Fibroblast of skin of right biceps (primary cell): ENCODE measurements around the gene IL22RA2.

ENCODE experiments used
- DNase-seq: peaks from one replicate; pipeline ENCODE4 v3.0.0-alpha.2; 2013

IL22RA2 gene

DNA sequence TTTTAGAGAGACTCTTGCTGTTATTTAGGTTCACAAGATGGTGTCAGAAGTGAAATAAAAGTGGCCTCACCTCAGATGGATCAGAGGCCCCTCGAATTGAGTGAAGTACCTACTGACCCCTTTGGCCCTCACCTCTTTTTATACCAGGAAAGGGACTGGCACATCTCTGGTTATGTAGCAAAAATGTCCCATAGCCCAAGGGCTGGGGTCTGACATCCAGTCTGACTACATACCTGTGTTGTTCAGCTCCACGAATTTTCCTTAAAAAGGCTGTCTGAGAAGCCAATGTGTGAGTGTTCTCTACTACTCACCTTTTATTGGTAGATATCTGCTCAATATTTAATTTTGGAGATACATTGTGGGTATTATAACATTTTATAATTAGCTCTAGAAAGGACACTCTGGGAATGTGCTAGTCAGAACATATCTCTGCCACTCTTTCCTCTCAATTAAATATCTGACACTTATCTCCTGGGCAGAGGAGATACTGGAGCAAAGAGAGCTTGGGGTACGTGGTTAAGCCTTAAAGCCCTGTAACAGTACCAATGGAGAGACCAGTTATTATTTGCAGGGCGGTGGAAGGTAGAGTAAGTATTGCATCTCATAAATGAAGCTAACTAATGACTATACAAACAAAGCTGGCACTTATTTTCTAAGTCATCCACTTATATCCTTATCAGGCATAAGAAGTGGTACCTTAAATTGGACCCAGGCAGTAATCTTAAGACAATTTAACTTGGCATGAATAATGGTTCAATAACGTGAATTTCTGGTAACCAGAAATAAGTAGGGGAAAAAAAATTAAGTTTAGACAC is 20.0 kb upstream of the IL22RA2 start:
- DNase-seq: no peak

GRCh38 chr6:137192821-137193220 is 19.4 kb upstream of the IL22RA2 start:
- no peak for DNase-seq

DNA sequence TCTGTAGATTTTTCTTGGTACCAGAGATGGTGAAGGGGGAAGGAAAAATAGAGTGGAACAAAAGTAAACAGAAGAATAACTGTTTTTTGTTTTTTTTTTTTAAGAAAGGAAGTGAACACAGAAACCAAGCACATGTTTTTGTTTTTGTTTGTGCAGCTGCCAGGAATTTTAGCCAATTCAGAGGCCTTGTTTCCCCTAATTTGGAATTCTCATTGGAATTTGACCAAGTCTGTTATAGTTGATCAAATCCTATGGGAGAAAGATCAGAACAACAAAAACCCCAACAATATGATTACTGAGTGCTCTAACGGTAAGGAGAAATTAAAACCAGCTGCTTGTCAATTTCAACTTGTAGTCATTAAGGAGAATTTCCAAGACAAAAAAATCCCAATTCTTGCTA is 18.2 kb upstream of the IL22RA2 start:
- DNase-seq: no peak

DNA sequence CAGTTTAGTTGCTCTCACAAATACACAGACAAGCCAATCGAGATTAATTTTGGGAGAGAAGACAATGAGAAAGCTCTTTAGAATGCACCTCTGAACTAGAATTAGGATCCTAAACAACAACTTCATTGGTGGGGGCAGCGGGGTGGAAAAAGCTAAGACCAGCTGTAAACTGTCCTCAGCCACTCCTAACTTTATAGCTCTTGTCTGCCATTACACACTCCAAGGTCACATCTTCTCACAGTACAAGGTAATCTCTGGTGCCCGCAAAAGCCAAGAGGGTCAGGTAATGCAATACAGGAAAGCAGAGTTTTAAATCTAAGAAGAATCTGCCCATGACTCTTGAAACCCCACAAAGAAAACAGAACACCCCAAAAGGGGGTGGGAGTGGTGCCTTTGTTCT is 17.8 kb upstream of the IL22RA2 start:
- no peak for DNase-seq

DNA sequence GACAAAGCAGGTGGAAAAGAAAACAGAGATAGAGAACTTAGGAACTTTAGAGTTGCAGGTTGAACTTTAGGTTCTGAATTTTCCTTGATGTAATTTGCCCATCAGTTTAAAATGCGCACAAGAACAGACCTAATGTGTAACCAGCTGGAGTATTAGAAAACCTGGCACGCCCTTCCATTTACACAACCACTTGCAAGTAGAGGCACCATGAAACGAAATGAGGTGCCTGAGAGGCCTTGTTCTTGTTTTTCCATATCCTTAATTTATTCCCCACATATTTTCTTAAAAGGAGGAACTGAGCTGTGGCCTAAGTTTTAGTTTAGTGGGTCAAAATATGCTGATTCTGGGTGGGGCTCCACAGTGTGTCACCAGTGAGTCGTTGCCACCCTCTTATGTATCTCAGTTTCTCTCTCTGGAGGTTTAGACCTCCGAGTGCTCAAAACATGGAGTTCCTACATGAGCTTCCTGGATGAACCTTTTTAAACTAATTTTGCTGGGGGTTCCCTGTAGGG is 17.2 kb upstream of the IL22RA2 start:
- no peak for DNase-seq

- peak; percentile 32 for DNase-seq
These were observed 15.4 kb upstream of the IL22RA2 start for GRCh38 chr6:137188855-137189254.

DNA sequence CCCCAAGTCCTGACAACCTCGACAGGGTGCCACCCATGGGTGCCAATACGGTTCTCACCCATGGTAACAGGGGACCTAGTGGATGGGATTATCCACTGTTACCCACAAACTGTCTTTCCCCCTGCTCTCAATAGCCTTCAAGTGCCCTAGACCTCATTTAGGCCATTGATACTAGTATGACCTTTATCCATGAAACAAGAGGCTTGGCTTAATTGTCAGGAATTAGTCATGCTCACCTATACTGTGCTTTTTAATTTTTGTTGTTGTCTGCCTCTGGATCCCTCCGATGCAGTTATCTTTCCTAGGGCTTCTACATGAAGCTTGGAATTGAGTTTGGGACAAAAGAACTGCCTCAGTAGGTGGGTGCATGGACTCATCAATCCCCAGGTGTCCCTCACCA is 11.8 kb upstream of the IL22RA2 start:
- no peak for DNase-seq

DNA sequence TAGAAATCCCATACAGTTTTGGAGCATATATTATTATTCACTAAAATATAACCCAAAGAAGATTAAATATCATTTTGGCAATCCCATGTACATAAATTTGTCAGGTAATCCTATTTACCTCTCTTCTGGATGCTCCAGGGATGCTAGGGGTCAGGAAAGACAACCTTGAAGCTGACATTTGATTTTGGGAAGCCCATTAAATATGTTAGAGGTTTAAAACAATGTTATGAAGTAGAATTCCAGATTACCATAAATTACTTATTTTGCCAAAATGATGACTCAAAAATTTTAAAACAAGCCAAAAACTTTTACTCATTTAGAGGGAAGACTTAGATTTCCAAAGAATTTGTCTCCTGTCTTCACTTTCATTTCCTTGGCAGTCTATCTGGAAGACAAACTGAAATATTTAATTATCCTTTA is 9.2 kb upstream of the IL22RA2 start:
- DNase-seq: no peak

GRCh38 chr6:137181891-137182653 is 8.6 kb upstream of the IL22RA2 start:
- no peak for DNase-seq

GRCh38 chr6:137177611-137178010 is 4.2 kb upstream of the IL22RA2 start:
- DNase-seq: no peak

DNA sequence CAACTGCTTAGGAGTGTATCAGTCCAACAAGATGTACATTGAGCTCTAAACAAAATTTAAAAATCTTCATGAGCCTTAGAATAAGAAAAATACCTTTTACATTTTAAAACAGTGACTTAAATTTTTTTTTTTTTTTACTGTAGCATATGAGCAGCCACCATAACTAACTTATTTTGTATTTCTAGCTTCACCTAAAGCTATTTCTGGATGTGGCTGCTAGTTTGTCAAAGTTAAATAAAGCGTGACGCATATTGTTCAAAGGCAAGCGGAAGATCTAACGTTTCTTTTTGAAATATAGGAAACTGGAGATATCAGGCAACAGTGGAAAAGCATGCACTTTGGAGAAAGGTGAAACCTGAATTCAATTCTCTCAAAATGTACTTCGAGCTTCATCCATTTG is 3.3 kb upstream of the IL22RA2 start:
- DNase-seq: no peak

- no peak for DNase-seq
These were observed 2.4 kb upstream of the IL22RA2 start for GRCh38 chr6:137175868-137176245.

DNA sequence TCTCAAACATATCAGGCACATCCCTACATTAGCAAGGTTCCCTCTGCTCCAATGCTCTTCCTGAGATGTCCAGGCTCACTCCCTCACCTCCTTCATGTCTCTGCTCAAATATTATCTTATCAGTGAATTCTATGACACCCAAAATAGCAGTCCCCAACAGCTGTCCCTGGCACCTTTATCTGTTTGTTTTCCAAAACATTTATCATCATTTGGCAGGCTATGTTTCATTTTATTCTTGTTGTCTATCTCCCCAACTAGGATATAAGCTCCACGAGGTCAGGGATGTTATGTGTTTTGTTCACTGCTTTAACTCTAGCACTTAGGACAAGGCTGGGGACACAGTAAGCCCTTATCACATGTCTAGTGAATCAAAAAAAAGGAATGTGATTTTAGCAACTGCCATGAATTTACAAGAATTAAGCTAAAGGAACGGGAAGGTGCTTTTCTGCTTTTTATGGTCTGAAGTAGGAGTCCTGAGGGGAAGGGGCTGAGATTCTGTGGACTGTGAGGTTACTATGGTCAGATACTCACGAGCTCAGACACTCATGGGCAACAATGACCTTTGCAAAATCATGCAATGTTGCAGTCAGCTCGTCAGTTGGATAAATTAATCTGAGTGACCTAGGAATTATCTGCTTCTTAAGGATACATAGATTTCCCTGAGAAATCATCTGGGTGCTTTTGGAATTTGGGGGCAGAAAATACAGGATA is 1.9 kb upstream of the IL22RA2 start:
- DNase-seq: no peak

GRCh38 chr6:137172734-137173431 is 561 bp downstream of the IL22RA2 start:
- DNase-seq: no peak

DNA sequence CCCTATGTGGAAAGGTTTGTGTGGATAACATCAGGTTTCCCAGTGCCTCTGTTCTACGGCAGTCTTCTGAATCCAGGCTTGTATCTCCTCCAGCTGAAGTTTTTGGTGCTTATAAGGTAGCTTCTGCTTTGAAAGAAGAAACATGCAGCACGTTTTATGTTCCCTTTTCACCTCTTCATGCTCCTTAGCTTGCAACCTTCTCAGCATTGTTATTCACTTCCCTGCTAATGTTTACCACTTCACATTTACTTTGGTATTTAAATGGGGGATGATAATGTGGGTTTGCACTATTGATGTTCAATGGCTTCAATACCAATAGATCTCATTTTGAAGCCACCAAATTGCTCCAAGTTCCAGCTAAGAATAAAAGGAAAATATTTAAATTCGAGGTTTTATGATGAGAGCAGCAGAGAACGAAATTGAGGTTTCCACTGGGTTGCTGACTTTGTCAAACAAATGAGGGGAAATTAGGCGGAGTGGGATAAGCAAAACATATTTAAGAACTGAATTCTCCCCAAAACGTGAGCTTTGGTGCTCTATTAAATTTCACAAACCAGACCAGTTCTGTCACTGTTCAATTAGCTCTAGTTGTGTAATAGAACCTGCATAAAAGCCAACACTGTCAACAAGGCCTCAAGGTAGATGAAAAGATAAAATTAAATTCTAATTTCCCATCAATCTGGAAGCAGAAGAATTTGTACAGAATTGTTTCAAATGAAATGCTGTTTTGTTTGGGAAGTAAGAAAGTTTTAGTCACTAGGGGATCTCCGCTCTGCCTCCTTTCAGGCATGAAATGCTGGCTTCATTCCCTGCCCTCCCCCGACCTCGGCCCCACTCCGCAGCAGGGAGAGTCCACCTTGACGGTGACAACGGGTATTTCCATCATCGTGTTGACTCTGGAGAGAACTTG is 1.4 kb downstream of the IL22RA2 start:
- DNase-seq: no peak

GRCh38 chr6:137171053-137171374 is 2.4 kb downstream of the IL22RA2 start:
- DNase-seq: no peak

- DNase-seq: no peak
These were observed 3.0 kb downstream of the IL22RA2 start for GRCh38 chr6:137170266-137171052.

- DNase-seq: no peak
These were observed 5.6 kb downstream of the IL22RA2 start for GRCh38 chr6:137167702-137168377.

- DNase-seq: no peak
These were observed 7.0 kb downstream of the IL22RA2 start for GRCh38 chr6:137166247-137167098.
